ENCODE data around the gene TAF4. TPM values are rescaled to one million over a fixed set of nuclear protein-coding genes. Genes with fewer than 3 reads are reported as not detected.

TAF4 gene
- total RNA-seq, 1 donor from 2014 or later, result 13.0 TPM

Small RNA genes within 50 kb of the gene (microRNA-seq; reads per million reads assigned to microRNA genes)
- gene MIR1257 (ENCODE audit: borderline number of aligned reads), result not detected
- not detected for gene MIR3195 (ENCODE audit: borderline number of aligned reads)

Other genes starting within 250 kb of the TAF4 start
- 23.7 TPM for gene LSM14B, start 56.6 kb upstream of the TAF4 start, total RNA-seq
- gene PSMA7, start 77.5 kb upstream of the TAF4 start, total RNA-seq, result 258 TPM
- 9.0 TPM for gene SS18L1, start 77.9 kb upstream of the TAF4 start, total RNA-seq
- 29.9 TPM for gene MTG2, start 117.1 kb upstream of the TAF4 start, total RNA-seq
- not detected for gene HRH3, start 154.4 kb upstream of the TAF4 start, total RNA-seq
- gene OSBPL2, start 172.6 kb upstream of the TAF4 start, total RNA-seq, result 38.1 TPM
- gene ADRM1, start 237.1 kb upstream of the TAF4 start, total RNA-seq, result 87.1 TPM

Data from mesenteric fat pad (tissue), 1 donor.